B cell (primary cell): ENCODE data around the gene MYRIP. TPM values are rescaled to one million over a fixed set of nuclear protein-coding genes. Genes with fewer than 3 reads are reported as not detected.

ENCODE experiments used
- ATAC-seq: fragments of 200-7000 bp; cut with Tn5 transposase; one replicate; pipeline ENCODE4 v1.10.0; 2021; ENCODE audit warnings: low read depth, mild to moderate bottlenecking, moderate number of reproducible peaks, moderate library complexity
- CTCF ChIA-PET: fragments of 350-600 bp; sonication (Branson Sonifier 250); formaldehyde crosslinking; loops from one replicate; lab custom pipeline; 2021; ENCODE audit warnings: antibody characterized with exemption, inconsistent platforms; lab: Charles Lee
- POLR2A ChIA-PET: fragments of 350-600 bp; sonication (Branson Sonifier 250); formaldehyde crosslinking; loops from one replicate; lab custom pipeline; 2021; ENCODE audit warnings: antibody characterized with exemption; lab: Charles Lee
- DNase-seq: peaks from one replicate; pipeline ENCODE4 v3.0.0; 2013
- H2AFZ ChIP-seq: 2 replicates; pipeline ENCODE4 v1.6.1; 2012; ENCODE audit warnings: mild to moderate bottlenecking, low read depth, low read length; ENCODE audit not compliant: insufficient read depth, poor library complexity, severe bottlenecking
- H3K27ac ChIP-seq, 2 donors: 1 replicate in 1 of 2; 2 replicates in 1 of 2; pipeline ENCODE4 v1.5.1; 2012 to 2013; ENCODE audit warnings: low read length in 2 of 2, mild to moderate bottlenecking in 2 of 2, moderate library complexity in 1 of 2
- H3K27me3 ChIP-seq, 4 experiments: fragments of 200-600 bp in 1 of 4; sonication (generic) in 1 of 4; replicated peaks in 1 of 4; 1 replicate in 2 of 4; 2 replicates in 2 of 4; pipeline versions ENCODE4 v1.6.1 to v1.7.0; 2013 to 2016; ENCODE audit warnings: low read length in 3 of 4, mild to moderate bottlenecking in 2 of 4, mixed read lengths in 1 of 4, moderate library complexity in 1 of 4; ENCODE audit not compliant: insufficient read depth in 4 of 4, control insufficient read depth in 3 of 4; ENCODE audit errors: control extremely low read depth in 1 of 4
- H3K36me3 ChIP-seq, 2 experiments: replicated peaks in 1 of 2; 1 replicate in 1 of 2; 2 replicates in 1 of 2; pipeline versions ENCODE4 v1.6.1 to v1.7.1; 2013; ENCODE audit warnings: low read length in 1 of 2; ENCODE audit not compliant: insufficient read depth in 2 of 2, control insufficient read depth in 1 of 2; ENCODE audit errors: control extremely low read depth in 1 of 2, extremely low read depth in 1 of 2
- H3K4me1 ChIP-seq, 2 donors: fragments of 200-600 bp in 1 of 2; sonication (generic) in 1 of 2; 1 replicate in 1 of 2; 2 replicates in 1 of 2; pipeline versions ENCODE4 v1.5.1 to v1.6.1; 2013 to 2017; ENCODE audit warnings: low read length in 2 of 2; ENCODE audit not compliant: control insufficient read depth in 2 of 2, insufficient read depth in 2 of 2
- H3K4me2 ChIP-seq: replicated peaks from 2 replicates; pipeline ENCODE3; 2012; ENCODE audit warnings: mild to moderate bottlenecking, low read depth, low read length; ENCODE audit not compliant: poor library complexity, severe bottlenecking
- H3K4me3 ChIP-seq, 5 experiments: fragments of 200-600 bp in 1 of 5; sonication (generic) in 1 of 5; 1 replicate in 3 of 5; 2 replicates in 2 of 5; pipeline versions ENCODE4 v1.5.1 to v1.7.0; 2011 to 2016; ENCODE audit warnings: low read length in 4 of 5, mild to moderate bottlenecking in 4 of 5, low read depth in 2 of 5, control low read depth in 1 of 5, moderate library complexity in 1 of 5; ENCODE audit not compliant: insufficient read depth in 1 of 5; ENCODE audit errors: control extremely low read depth in 1 of 5, extremely low read depth in 1 of 5
- H3K79me2 ChIP-seq: fragments of 200-600 bp; sonication (generic); one replicate; pipeline ENCODE4 v1.6.0; 2016; ENCODE audit warnings: low read length; ENCODE audit not compliant: control insufficient read depth, insufficient read depth
- H3K9ac ChIP-seq: fragments of 200-600 bp; sonication (generic); 2 replicates; pipeline ENCODE4 v1.6.1; 2017; ENCODE audit warnings: mild to moderate bottlenecking, low read length, moderate library complexity
- H3K9me3 ChIP-seq, 3 donors: one replicate each; pipeline versions ENCODE4 v1.6.1 to v1.7.1; 2013; ENCODE audit warnings: low read length in 2 of 3; ENCODE audit not compliant: control insufficient read depth in 2 of 3, insufficient read depth in 1 of 3; ENCODE audit errors: control extremely low read depth in 1 of 3
- H4K20me1 ChIP-seq: 2 replicates; pipeline ENCODE4 v1.6.0; 2012; ENCODE audit warnings: mild to moderate bottlenecking, low read length; ENCODE audit not compliant: insufficient read depth, control insufficient read depth, poor library complexity, severe bottlenecking
- H3K27ac Mint-ChIP-seq: one replicate; pipeline ENCODE4 v1.8.0; 2021; ENCODE audit warnings: mixed read lengths
- H3K27me3 Mint-ChIP-seq: one replicate; pipeline ENCODE4 v1.8.0; 2021; ENCODE audit warnings: mixed read lengths
- H3K4me1 Mint-ChIP-seq: one replicate; pipeline ENCODE4 v1.8.0; 2021; ENCODE audit warnings: mixed read lengths
- H3K4me3 Mint-ChIP-seq: one replicate; pipeline ENCODE4 v1.8.0; 2021; ENCODE audit warnings: mixed read lengths
- H3K9me3 Mint-ChIP-seq: one replicate; pipeline ENCODE4 v1.8.0; 2022; ENCODE audit warnings: mixed read lengths; ENCODE audit not compliant: insufficient read depth
- CTCF ChIP-seq: fragments of 200-600 bp; IDR thresholded peaks from one replicate; pipeline ENCODE4 v1.8.0; 2022; ENCODE audit warnings: antibody characterized with exemption, mild to moderate bottlenecking
- EZH2 ChIP-seq: IDR thresholded peaks from 2 replicates; pipeline ENCODE4 v1.6.1; 2012; ENCODE audit warnings: borderline replicate concordance, low read depth, mild to moderate bottlenecking, moderate library complexity, low read length; ENCODE audit not compliant: insufficient read depth, poor library complexity, severe bottlenecking
- WGBS: methylation state at CpG from one replicate; pipeline ENCODE4 v1.1.5; 2013; ENCODE audit warnings: missing lambda C conversion rate; ENCODE audit not compliant: insufficient coverage; 5-methylcytosine and 5-hydroxymethylcytosine counted together
- intact Hi-C: fragments of 100-400 bp; cut with micrococcal nuclease; formaldehyde crosslinking; loops from one replicate; pipeline ENCODE4 v1.10.0; 2022
- polyA plus RNA-seq: library from polyadenylated mRNA; depleted of rRNA; stranded (reverse); fragments of >200 nt; gene quantifications from 2 replicates; pipeline ENCODE4 v1.2.3, GENCODE V29; 2012
- total RNA-seq, 2 donors: library from RNA; stranded (reverse); fragments of 120-200 nt in 1 of 2; gene quantifications; 1 replicate in 1 of 2; 2 replicates in 1 of 2; pipeline versions ENCODE4 v1.2.3 to v1.2.4, GENCODE V29; 2013 to 2022

MYRIP gene
- total and polyA plus RNA-seq, 2 donors (not counting 1 experiment from before 2014, with no cell fraction given): 0.03 to 0.10 TPM

DNA sequence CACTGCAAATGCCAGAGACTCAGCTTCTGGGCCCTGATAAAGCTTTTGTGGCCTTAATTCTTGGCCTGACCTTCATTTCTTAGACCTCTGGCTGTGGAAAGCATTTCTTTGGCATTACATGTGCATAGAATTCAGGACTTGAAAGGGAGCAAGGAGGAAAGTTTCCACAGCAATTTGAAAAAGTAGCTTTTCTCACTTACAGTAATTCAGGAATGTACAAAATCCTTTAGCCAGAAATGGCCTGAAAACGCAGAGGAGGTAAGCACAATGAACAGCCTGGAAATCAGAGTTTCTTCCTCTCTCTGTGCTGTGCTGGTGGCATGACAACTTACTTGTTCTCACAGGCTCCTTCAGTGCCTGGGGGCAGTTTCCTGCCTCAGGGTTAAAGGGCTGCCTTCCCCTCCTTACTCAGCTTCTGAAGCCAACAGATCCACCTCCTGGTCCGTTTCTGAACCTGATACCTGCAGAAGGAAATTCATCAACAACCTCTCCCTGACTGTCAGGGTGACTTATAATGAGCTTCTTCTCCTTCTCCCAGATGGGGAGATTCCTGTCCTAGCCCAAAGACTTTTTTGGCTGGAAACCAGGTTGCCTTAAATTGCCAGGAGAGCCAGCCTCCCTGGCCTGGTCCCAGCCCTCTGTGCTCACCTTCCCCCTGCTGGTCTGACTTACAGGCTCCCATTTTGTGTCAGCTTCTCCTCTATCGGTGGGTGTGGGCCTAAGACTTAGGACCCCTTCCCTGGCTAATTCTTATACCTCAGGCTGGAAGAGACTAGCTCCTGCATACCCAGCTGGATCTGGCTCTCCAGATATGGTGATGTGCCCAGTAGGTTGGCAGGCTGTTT is 102.3 kb downstream of the MYRIP start:
- Histone ChIP-seq H3K36me3 (no peaks in the 10 kb centered on the region), H3K4me3 (no peak overlapping the region), H2AFZ (no peak overlapping the region), H3K4me1 (no peaks in the 10 kb centered on the region), H3K27ac (no peak overlapping the region), H3K27me3 (no peaks in the 10 kb centered on the region), H3K9ac (no peak overlapping the region), H3K9me3 (no peaks in the 10 kb centered on the region), H3K4me2 (no peak overlapping the region), H3K79me2 (no peaks in the 10 kb centered on the region), H4K20me1 (no peaks in the 10 kb centered on the region)
- 89% methylated on average over 2 of the region's 3 CpGs for WGBS
- POLR2A ChIA-PET: no interaction called here
- Mint-ChIP-seq H3K4me3 (no peak overlapping the region), H3K27me3 (no peaks in the 10 kb centered on the region), H3K4me1 (no peaks in the 10 kb centered on the region), H3K9me3 (no peaks in the 10 kb centered on the region), H3K27ac (no peak overlapping the region)
- TF ChIP-seq EZH2: no peak
- TF ChIP-seq CTCF: no peak
- ATAC-seq (no peak), DNase-seq (no peak)
- CTCF ChIA-PET: no interaction called here
- intact Hi-C loops: no loop called here

DNA sequence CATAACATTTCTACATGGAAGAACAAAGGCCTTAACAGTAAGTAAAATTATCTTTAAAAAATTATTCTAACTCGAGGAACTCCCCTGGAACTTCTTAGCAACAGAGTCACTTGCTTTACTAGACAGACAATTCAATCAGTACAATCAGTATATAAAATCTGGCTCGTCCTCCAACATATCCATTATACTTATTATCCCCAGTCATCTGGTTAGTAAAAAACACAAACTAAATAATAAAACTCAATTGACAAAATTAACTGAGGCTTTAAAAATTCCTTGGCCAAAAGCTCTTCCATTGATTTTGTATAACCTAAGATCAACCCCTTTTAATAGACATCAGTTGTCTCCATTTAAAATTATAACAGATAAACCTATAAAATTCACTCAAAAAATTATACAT is 105.6 kb downstream of the MYRIP start:
- no peak for ATAC-seq
- no peaks in the 10 kb centered on the region for H3K27me3 Mint-ChIP-seq
- H3K27ac Mint-ChIP-seq: no peak overlapping the region
- no peak for DNase-seq
- Histone ChIP-seq H3K4me1 (no peaks in the 10 kb centered on the region), H3K79me2 (no peaks in the 10 kb centered on the region), H3K4me3 (no peak overlapping the region), H3K9ac (no peak overlapping the region), H4K20me1 (no peaks in the 10 kb centered on the region), H3K4me2 (no peak overlapping the region), H2AFZ (no peak overlapping the region), H3K9me3 (no peaks in the 10 kb centered on the region), H3K27ac (no peak overlapping the region), H3K36me3 (no peaks in the 10 kb centered on the region), H3K27me3 (no peaks in the 10 kb centered on the region)
- no peak for TF ChIP-seq CTCF
- TF ChIP-seq EZH2: no peak
- H3K9me3 Mint-ChIP-seq: no peaks in the 10 kb centered on the region
- no CpG with 5 or more reads among the region's 2 CpGs for WGBS
- intact Hi-C loops: no loop called here
- ChIA-PET CTCF (no interaction called here), POLR2A (no interaction called here)
- H3K4me3 Mint-ChIP-seq: no peak overlapping the region
- H3K4me1 Mint-ChIP-seq: no peaks in the 10 kb centered on the region
